ENCODE results near the gene NHSL2.

NHSL2 gene

GRCh38 chrX:72016881-72017783 is 106.5 kb downstream of the NHSL2 start:
- in situ Hi-C loops (cut with HindIII; ENCODE audit: low sequenced_read_pairs): no loop called here

GRCh38 chrX:72018277-72019112 is 107.8 kb downstream of the NHSL2 start:
- in situ Hi-C loops (cut with HindIII; ENCODE audit: low sequenced_read_pairs): no loop called here

GRCh38 chrX:72019487-72019886 is 108.8 kb downstream of the NHSL2 start:
- in situ Hi-C loops (cut with HindIII; ENCODE audit: low sequenced_read_pairs): no loop called here

- in situ Hi-C loops (cut with HindIII; ENCODE audit: low sequenced_read_pairs): no loop called here
Measured at GRCh38 chrX:72020204-72020603, 109.6 kb downstream of the NHSL2 start.

GRCh38 chrX:72020788-72021187 is 110.1 kb downstream of the NHSL2 start:
- in situ Hi-C loops (cut with HindIII; ENCODE audit: low sequenced_read_pairs): no loop called here

- in situ Hi-C loops (cut with HindIII; ENCODE audit: low sequenced_read_pairs): no loop called here
Measured at GRCh38 chrX:72021975-72022374, 111.3 kb downstream of the NHSL2 start.

- in situ Hi-C loops (cut with HindIII; ENCODE audit: low sequenced_read_pairs): no loop called here
Measured at GRCh38 chrX:72023071-72023470, 112.4 kb downstream of the NHSL2 start.

GRCh38 chrX:72025236-72025770 is 114.7 kb downstream of the NHSL2 start:
- in situ Hi-C loops (cut with HindIII; ENCODE audit: low sequenced_read_pairs): no loop called here

- in situ Hi-C loops (cut with HindIII; ENCODE audit: low sequenced_read_pairs): no loop called here
Measured at GRCh38 chrX:72026341-72027023, 115.8 kb downstream of the NHSL2 start.

- in situ Hi-C loops (cut with HindIII; ENCODE audit: low sequenced_read_pairs): no loop called here
Measured at GRCh38 chrX:72027024-72027913, 116.6 kb downstream of the NHSL2 start.

GRCh38 chrX:72027914-72028307 is 117.3 kb downstream of the NHSL2 start:
- in situ Hi-C loops (cut with HindIII; ENCODE audit: low sequenced_read_pairs): no loop called here

GRCh38 chrX:72028701-72029470 is 118.2 kb downstream of the NHSL2 start:
- in situ Hi-C loops (cut with HindIII; ENCODE audit: low sequenced_read_pairs): no loop called here

GRCh38 chrX:72029483-72030411 is 119.1 kb downstream of the NHSL2 start:
- in situ Hi-C loops (cut with HindIII; ENCODE audit: low sequenced_read_pairs): no loop called here

- in situ Hi-C loops (cut with HindIII; ENCODE audit: low sequenced_read_pairs): no loop called here
Measured at GRCh38 chrX:72030431-72030830, 119.8 kb downstream of the NHSL2 start.

GRCh38 chrX:72031118-72031517 is 120.5 kb downstream of the NHSL2 start:
- in situ Hi-C loops (cut with HindIII; ENCODE audit: low sequenced_read_pairs): no loop called here

- in situ Hi-C loops (cut with HindIII; ENCODE audit: low sequenced_read_pairs): no loop called here
Measured at GRCh38 chrX:72031634-72032033, 121.0 kb downstream of the NHSL2 start.

- in situ Hi-C loops (cut with HindIII; ENCODE audit: low sequenced_read_pairs): no loop called here
Measured at GRCh38 chrX:72037601-72038000, 127.0 kb downstream of the NHSL2 start.

- in situ Hi-C loops (cut with HindIII; ENCODE audit: low sequenced_read_pairs): no loop called here
Measured at GRCh38 chrX:72038016-72038415, 127.4 kb downstream of the NHSL2 start.

Measured in DLD1 (cell line).